HUES6 (cell line): ENCODE results near the gene PDPR.
"Not testable (repeated sequence)": the region's sequence is repeated elsewhere in the genome, so short reads cannot be mapped to it uniquely, and the experiment has no call there.

Experiments
- H3K27ac ChIP-seq: 2 replicates; pipeline ENCODE4 v1.7.0; 2013; ENCODE audit warnings: low read depth, mild to moderate bottlenecking, low read length, inconsistent platforms
- H3K27me3 ChIP-seq: 2 replicates; pipeline ENCODE4 v1.6.1; 2013; ENCODE audit warnings: low read length; ENCODE audit not compliant: control insufficient read depth, insufficient read depth
- H3K36me3 ChIP-seq: 2 replicates; pipeline ENCODE4 v1.6.1; 2013; ENCODE audit warnings: low read length; ENCODE audit not compliant: control insufficient read depth, insufficient read depth
- H3K4me1 ChIP-seq: 2 replicates; pipeline ENCODE4 v1.6.1; 2013; ENCODE audit warnings: low read length; ENCODE audit not compliant: control insufficient read depth, insufficient read depth
- H3K4me3 ChIP-seq: 2 replicates; pipeline ENCODE4 v1.5.1; 2013; ENCODE audit warnings: low read depth, low read length
- H3K9ac ChIP-seq: one replicate; pipeline ENCODE4 v1.6.1; 2013; ENCODE audit warnings: mild to moderate bottlenecking, low read length
- H3K9me3 ChIP-seq: 2 replicates; pipeline ENCODE4 v1.6.1; 2013; ENCODE audit warnings: low read depth, low read length; ENCODE audit not compliant: control insufficient read depth, insufficient read depth

The PDPR gene

DNA sequence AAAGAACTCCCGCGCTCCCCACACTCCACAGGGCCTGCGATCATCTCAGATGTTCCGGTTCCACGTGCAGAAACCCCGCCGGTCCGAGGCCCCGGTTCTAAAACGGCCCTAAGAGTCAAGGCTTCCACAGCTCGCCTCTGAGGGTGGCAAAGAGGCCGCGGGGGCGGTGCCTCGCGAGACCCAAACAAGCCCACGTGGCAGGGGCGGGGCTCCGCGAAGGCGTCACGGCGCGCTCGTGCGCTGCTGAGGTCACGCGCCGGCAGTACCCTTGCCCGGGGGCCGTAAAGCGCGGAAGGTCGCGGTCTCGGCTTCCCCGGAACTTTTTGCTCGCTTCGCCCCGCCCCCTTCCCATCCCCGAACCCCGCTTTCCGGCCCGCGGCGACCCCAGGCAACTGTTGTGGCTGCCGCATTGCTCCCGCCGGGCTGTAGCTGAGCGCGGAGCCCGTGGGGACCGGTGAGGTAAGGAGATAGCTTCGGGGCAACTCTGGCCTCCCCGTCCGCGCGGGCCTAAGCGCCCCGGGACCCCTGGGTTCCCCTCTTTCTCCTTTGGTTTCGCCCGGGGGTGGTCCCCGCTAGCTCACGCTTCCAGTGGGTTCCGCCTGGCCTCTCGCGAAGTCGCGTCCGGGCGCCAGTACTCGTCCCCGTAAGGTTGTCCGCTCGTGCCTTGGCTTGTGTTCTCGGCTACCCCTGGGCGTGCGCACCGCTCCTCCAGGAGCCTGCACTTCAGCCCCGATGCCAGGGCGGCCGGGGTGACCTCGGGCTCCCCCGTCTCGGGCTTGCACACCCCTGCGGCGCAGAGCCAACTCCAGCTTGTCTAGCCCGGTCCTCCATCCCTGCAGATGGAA lies at the start of gene PDPR:
PDPR (plus strand) TSS at position 351 of the 845 bp plus-strand sequence. CDS start 6,161 bp downstream, outside the sequence.
- Histone ChIP-seq H3K9ac (peak within 1 kb of the TSS; percentile 86), H3K4me3 (peak within 1 kb of the TSS; percentile 90)
- not testable (repeated sequence) for H3K9me3 ChIP-seq, H3K27ac ChIP-seq, H3K36me3 ChIP-seq, H3K27me3 ChIP-seq, H3K4me1 ChIP-seq

DNA sequence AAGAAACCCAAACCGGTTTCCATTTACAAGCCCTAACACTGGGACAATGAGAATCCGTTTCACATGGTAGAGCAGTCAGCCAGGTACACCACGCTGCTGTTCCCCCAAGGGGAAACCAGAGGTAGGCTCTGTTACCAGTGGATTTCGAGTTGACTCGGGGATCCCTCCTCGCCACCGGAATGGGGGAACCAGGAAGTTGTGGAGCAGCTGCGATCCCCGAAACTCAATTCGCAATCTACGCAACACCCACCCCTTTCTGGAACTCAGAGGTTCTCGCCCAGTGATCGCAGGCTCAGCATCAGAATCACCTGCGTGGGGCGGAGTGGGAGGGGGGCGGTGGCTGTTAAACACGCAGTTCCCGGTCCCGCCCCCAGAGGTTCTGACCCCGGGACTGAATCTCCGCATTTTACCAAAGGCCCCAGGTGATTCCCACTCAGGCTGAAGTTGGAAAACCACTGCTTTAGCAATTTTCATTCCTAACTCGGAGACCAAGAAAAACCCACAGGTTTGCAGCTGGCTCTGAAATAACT lies 49.2 kb upstream of the PDPR start:
- H3K27ac ChIP-seq, H3K27me3 ChIP-seq, H3K36me3 ChIP-seq, H3K4me1 ChIP-seq, H3K9me3 ChIP-seq: not testable (repeated sequence)
- peak overlapping the region; percentile 74 for H3K9ac ChIP-seq
- peak overlapping the region; percentile 96 for H3K4me3 ChIP-seq

- not testable (repeated sequence) for H3K9me3 ChIP-seq, H3K36me3 ChIP-seq, H3K4me1 ChIP-seq, H3K27me3 ChIP-seq, H3K27ac ChIP-seq
- Histone ChIP-seq H3K4me3 (peak overlapping the region; percentile 96), H3K9ac (peak overlapping the region; percentile 90)
Measured at GRCh38 chr16:70065376-70065745, 48.8 kb upstream of the PDPR start.

DNA sequence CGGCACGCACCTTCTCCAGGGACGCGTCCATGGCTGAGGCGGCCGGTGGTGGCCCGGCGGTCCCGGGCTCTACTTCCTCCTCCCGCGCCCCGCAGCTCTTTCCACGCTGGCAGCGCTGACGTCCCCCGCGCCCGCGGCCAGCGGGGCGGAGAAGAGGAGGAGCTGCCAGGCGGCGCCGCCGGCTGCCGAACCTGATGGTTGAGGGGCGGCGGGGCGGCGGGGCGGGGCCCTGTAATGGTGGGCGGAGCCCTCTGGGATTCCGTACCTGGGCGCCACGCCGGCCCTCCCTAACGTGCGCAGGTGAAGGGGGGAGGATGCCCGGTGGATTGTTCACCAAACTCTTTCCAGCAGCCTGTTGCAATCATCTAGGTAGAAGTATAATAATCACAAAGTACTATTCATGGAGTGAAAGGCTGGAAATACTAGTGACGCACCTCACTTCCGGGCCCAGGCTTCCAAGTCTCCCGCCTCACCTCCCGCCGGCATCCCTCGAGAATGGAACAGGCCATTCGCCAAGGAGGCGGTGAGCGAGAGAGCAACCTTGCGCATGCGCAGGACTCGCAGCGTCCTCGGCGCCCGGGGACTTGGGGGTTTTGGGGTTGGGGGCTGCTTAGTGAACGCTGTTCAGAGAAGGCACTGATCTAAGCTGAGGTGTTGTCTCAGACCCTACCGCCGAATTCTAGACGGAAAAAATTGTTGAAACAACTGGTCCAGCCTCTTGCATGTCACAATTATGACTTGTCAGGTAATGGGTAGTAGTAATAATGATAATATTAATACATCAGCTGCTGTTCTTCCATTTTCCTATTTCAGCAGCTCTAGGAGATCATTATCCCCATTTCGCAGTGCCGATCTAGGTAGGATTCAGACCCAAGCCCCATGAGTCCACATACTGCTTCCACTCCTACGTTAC lies 48.1 kb upstream of the PDPR start:
- Histone ChIP-seq H3K4me3 (peak overlapping the region; percentile 96), H3K9ac (peak overlapping the region; percentile 90), H3K27ac (peak overlapping the region; percentile 98)
- H3K9me3 ChIP-seq, H3K27me3 ChIP-seq, H3K4me1 ChIP-seq, H3K36me3 ChIP-seq: not testable (repeated sequence)

DNA sequence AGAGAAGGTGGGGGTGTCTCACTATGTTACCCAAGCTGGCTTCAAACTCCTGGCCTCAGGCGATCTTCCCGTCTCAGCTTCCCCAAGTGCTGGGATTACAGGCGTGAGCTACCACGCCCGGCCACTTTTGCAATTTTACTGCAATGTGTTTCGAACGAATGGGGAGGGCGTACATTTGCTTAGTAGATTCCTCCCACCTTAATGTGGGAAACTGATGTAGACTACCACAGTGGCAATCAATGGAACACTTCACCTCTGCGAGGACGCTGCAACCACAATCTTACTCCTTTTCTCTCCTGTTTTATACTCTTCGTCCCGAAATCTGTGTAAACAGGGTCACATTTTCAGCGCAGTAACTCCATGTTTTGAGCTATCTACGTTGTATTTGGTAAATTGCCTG lies 47.4 kb upstream of the PDPR start:
- not testable (repeated sequence) for H3K9ac ChIP-seq, H3K27me3 ChIP-seq, H3K36me3 ChIP-seq, H3K27ac ChIP-seq, H3K9me3 ChIP-seq, H3K4me1 ChIP-seq
- H3K4me3 ChIP-seq = peak overlapping the region; percentile 96

DNA sequence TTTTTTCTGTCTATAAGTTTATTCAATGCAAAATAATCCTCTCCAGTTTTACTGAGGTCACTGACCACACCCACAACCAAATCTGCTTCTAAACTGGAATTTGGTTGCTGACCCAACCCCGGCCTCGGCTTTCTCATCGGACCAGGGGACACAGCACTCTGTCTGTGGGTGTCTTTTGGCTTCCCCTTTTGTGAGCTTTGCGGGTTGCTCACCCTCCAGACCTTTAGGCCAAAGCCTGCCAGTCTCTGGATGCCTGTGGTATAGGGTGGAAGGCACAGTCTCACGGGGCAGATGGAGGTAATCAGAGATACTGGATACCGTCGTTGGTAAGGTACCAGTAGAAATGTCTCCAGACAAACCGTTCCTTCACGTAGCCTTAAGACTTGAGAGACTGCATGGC lies 35.1 kb upstream of the PDPR start:
- H3K36me3 ChIP-seq, H3K4me3 ChIP-seq, H3K27me3 ChIP-seq, H3K4me1 ChIP-seq, H3K9me3 ChIP-seq, H3K9ac ChIP-seq, H3K27ac ChIP-seq: not testable (repeated sequence)

GRCh38 chr16:70081219-70081618 lies 32.9 kb upstream of the PDPR start:
- not testable (repeated sequence) for H3K4me3 ChIP-seq

DNA sequence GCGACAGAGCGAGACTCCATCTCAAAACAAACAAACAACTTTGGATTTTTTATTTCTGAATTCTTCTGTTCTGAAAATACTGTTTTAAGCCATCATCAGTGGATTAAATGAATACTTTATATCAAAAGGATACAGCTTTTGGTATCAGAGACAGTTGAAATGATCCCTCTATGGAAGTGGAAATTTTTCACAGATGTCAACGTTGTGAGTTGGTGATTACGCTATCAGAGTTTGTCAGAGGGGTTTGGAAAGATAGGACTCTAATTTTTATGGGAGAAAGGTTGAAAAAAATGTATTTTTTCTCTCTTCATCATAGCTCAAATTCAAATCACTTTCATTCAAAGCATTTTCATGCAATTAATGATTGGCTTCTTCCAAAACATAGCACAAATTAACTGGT lies 30.2 kb upstream of the PDPR start:
- not testable (repeated sequence) for H3K4me1 ChIP-seq, H3K9me3 ChIP-seq, H3K27ac ChIP-seq, H3K36me3 ChIP-seq, H3K4me3 ChIP-seq, H3K27me3 ChIP-seq, H3K9ac ChIP-seq

More at GRCh38 chr16:70081219-70081618, 32.9 kb upstream of the PDPR start:
- not testable (repeated sequence) for H3K36me3 ChIP-seq, H3K27ac ChIP-seq, H3K9me3 ChIP-seq, H3K9ac ChIP-seq, H3K27me3 ChIP-seq, H3K4me1 ChIP-seq

DNA sequence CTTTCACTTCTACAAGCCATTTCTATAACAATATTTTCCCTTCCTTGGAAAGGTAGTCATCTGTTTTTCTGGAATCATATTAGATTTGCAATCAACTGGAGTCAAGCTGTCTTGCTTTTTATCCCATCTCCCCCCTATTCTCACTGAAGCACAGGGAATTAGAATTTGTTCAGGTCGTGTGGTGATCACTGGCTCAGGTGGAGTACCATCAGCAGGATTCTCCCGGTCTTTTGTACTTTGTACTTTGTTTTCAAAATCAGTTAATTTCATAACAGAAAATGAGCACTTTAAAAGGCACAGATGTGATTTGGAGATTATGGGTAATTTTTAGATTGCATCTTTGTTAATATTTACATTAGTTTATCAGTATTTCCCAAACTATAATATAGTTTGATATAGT lies 26.0 kb upstream of the PDPR start:
- H3K4me1 ChIP-seq, H3K9me3 ChIP-seq, H3K27ac ChIP-seq, H3K36me3 ChIP-seq, H3K4me3 ChIP-seq, H3K27me3 ChIP-seq, H3K9ac ChIP-seq: not testable (repeated sequence)

DNA sequence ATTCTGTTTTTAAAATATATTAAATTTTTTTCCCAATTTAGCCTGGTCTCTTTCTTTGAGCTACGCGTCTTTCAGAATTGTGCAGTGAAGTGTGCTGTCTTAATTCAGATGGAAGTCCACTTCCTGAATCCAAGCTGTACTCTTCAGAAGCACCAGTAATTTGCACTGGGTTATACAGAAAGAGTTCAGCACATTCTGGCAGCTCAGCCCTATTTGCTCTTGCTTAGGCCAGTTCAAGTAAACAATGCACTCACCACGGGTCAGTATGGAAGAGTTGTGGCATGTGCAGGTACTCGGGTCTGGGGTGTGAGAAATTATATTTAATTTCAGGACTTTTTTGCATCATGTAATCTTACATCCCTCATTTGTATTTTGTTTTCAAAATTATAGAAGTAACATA lies 25.3 kb upstream of the PDPR start:
- not testable (repeated sequence) for H3K27me3 ChIP-seq, H3K4me1 ChIP-seq, H3K9ac ChIP-seq, H3K4me3 ChIP-seq, H3K27ac ChIP-seq, H3K36me3 ChIP-seq, H3K9me3 ChIP-seq

DNA sequence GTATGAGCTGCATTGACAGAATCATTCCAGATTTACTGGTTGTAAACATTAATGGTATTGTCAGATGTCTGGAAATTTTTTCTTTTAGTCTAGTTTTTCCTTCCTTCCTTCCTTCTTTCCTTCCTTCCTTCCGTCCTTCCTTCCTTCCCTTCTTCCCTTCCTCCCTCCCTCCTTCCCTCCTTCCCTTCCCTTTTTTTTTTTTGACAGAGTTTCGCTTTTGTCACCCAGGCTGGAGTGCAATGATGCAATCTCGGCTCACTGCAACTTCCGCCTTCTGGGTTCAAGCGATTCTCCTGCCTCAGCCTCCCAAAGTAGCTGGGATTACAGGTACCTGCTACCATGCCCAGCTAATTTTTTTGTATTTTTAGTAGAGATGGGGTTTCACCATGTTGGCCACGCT lies 24.8 kb upstream of the PDPR start:
- not testable (repeated sequence) for H3K27me3 ChIP-seq, H3K9ac ChIP-seq, H3K4me3 ChIP-seq, H3K36me3 ChIP-seq, H3K9me3 ChIP-seq, H3K4me1 ChIP-seq, H3K27ac ChIP-seq
